HepG2 (cell line): ENCODE results near the gene GDPD1. TPM values are rescaled to one million over a fixed set of nuclear protein-coding genes. Genes with fewer than 3 reads are reported as not detected.

Experiments
- AGO1 ChIP-seq: fragments of 200-400 bp; formaldehyde crosslinking; IDR thresholded peaks from 2 replicates; pipeline ENCODE4 v1.6.1; 2017; ENCODE audit warnings: mild to moderate bottlenecking, low read depth, low read length, moderate library complexity; ENCODE audit not compliant: poor library complexity, severe bottlenecking
- ATF4 ChIP-seq, 2 experiments: fragments of 450-650 bp in 1 of 2; sonication (generic) in 1 of 2; formaldehyde crosslinking; IDR thresholded peaks; 2 replicates each; pipeline versions ENCODE4 v1.5.0 to v1.8.0; 2020 to 2022; ENCODE audit warnings: mild to moderate bottlenecking in 1 of 2, missing genetic modification reagents in 1 of 2
- BRF2 ChIP-seq: sonication (generic); formaldehyde crosslinking; IDR thresholded peaks from 2 replicates; pipeline ENCODE4 v1.8.1; 2022; ENCODE audit warnings: mild to moderate bottlenecking, missing genetic modification reagents
- CCAR2 ChIP-seq: fragments of 200-400 bp; formaldehyde crosslinking; optimal IDR thresholded peaks from 2 replicates; pipeline ENCODE3; 2018; ENCODE audit warnings: low read depth, mild to moderate bottlenecking, low read length, moderate library complexity
- CCDC6 ChIP-seq: sonication (generic); formaldehyde crosslinking; IDR thresholded peaks from 2 replicates; pipeline ENCODE4 v1.8.1; 2022; ENCODE audit warnings: mild to moderate bottlenecking, missing genetic modification reagents, moderate library complexity
- CREB1 ChIP-seq, 2 experiments: fragments of 450-650 bp in 1 of 2; IDR thresholded peaks; 2 replicates each; pipeline ENCODE4 v1.6.1; 2016 to 2017; ENCODE audit warnings: control low read depth in 1 of 2, mild to moderate bottlenecking in 1 of 2, missing compliant biosample characterization in 1 of 2, missing genetic modification characterization in 1 of 2
- DMAP1 ChIP-seq: IDR thresholded peaks from 2 replicates; pipeline ENCODE4 v1.6.1; 2016
- GATAD2A ChIP-seq: IDR thresholded peaks from 2 replicates; pipeline ENCODE4 v1.6.1; 2016
- GTF2F1 ChIP-seq: fragments of 150-350 bp; IDR thresholded peaks from 2 replicates; pipeline ENCODE4 v1.6.1; 2014; ENCODE audit warnings: low read length
- GTF3A ChIP-seq: sonication (generic); formaldehyde crosslinking; conservative IDR thresholded peaks from 2 replicates; pipeline ENCODE4 v1.4.0; 2020; ENCODE audit warnings: mild to moderate bottlenecking, missing genetic modification reagents
- HNRNPL ChIP-seq: fragments of 200-400 bp; formaldehyde crosslinking; IDR thresholded peaks from 2 replicates; pipeline ENCODE4 v1.6.1; 2017; ENCODE audit warnings: mild to moderate bottlenecking, low read depth, low read length
- HOXA5 ChIP-seq: sonication (generic); formaldehyde crosslinking; IDR thresholded peaks from 2 replicates; pipeline ENCODE4 v1.4.0; 2020; ENCODE audit warnings: missing genetic modification reagents
- JUNB ChIP-seq: sonication (generic); formaldehyde crosslinking; IDR thresholded peaks from 2 replicates; pipeline ENCODE4 v1.8.0; 2022; ENCODE audit warnings: missing genetic modification reagents, mild to moderate bottlenecking, borderline replicate concordance
- JUND ChIP-seq: sonication (generic); formaldehyde crosslinking; IDR thresholded peaks from 2 replicates; pipeline ENCODE4 v1.8.0; 2022; ENCODE audit warnings: mild to moderate bottlenecking, missing genetic modification reagents
- KDM5B ChIP-seq: sonication (generic); formaldehyde crosslinking; IDR thresholded peaks from 2 replicates; pipeline ENCODE4 v1.4.0; 2020; ENCODE audit warnings: missing genetic modification reagents, mild to moderate bottlenecking, borderline replicate concordance
- NCOA1 ChIP-seq: sonication (generic); formaldehyde crosslinking; IDR thresholded peaks from 2 replicates; pipeline ENCODE4 v1.9.0; 2021; ENCODE audit warnings: missing genetic modification reagents
- NFYB ChIP-seq: sonication (generic); formaldehyde crosslinking; IDR thresholded peaks from 2 replicates; pipeline ENCODE4 v1.4.0; 2020; ENCODE audit warnings: missing genetic modification reagents
- RFX5 ChIP-seq: IDR thresholded peaks from 2 replicates; pipeline ENCODE4 v1.6.1; 2011; ENCODE audit warnings: low read depth, low read length, improper control_type of control experiment
- RORA ChIP-seq: sonication (generic); formaldehyde crosslinking; IDR thresholded peaks from 2 replicates; pipeline ENCODE4 v1.5.0; 2020; ENCODE audit warnings: mild to moderate bottlenecking, missing genetic modification reagents, moderate library complexity
- SALL2 ChIP-seq: sonication (generic); formaldehyde crosslinking; IDR thresholded peaks from 2 replicates; pipeline ENCODE4 v1.8.1; 2023; ENCODE audit warnings: mild to moderate bottlenecking, missing genetic modification reagents, inconsistent platforms
- SMYD3 ChIP-seq: sonication (generic); formaldehyde crosslinking; IDR thresholded peaks from 2 replicates; pipeline ENCODE4 v1.8.1; 2023; ENCODE audit warnings: mild to moderate bottlenecking, missing genetic modification reagents
- TEAD2 ChIP-seq: sonication (generic); formaldehyde crosslinking; IDR thresholded peaks from 2 replicates; pipeline ENCODE4 v1.9.0; 2021; ENCODE audit warnings: missing genetic modification reagents
- XRCC5 ChIP-seq: fragments of 200-400 bp; formaldehyde crosslinking; optimal IDR thresholded peaks from 2 replicates; pipeline ENCODE3; 2017; ENCODE audit warnings: mild to moderate bottlenecking, low read length
- ZFP36L1 ChIP-seq: sonication (generic); formaldehyde crosslinking; IDR thresholded peaks from 2 replicates; pipeline ENCODE4 v1.8.0; 2022; ENCODE audit warnings: mild to moderate bottlenecking, missing genetic modification reagents, moderate library complexity
- ZMYM3 ChIP-seq: sonication (generic); formaldehyde crosslinking; IDR thresholded peaks from 2 replicates; pipeline ENCODE4 v1.5.1; 2020; ENCODE audit warnings: mild to moderate bottlenecking, missing genetic modification reagents
- ZNF496 ChIP-seq: sonication (generic); formaldehyde crosslinking; IDR thresholded peaks from 2 replicates; pipeline ENCODE4 v1.8.1; 2023; ENCODE audit warnings: mild to moderate bottlenecking, moderate library complexity, missing genetic modification reagents; ENCODE audit not compliant: insufficient replicate concordance
- ZNF720 ChIP-seq: sonication (generic); formaldehyde crosslinking; IDR thresholded peaks from 2 replicates; pipeline ENCODE4 v1.4.0; 2020; ENCODE audit warnings: missing genetic modification reagents
- ZNF766 ChIP-seq: sonication (generic); formaldehyde crosslinking; IDR thresholded peaks from 2 replicates; pipeline ENCODE4 v1.5.0; 2020; ENCODE audit warnings: missing genetic modification reagents, borderline replicate concordance
- ZNF775 ChIP-seq: sonication (generic); formaldehyde crosslinking; IDR thresholded peaks from 2 replicates; pipeline ENCODE4 v1.4.0; 2020; ENCODE audit warnings: missing genetic modification reagents, mild to moderate bottlenecking, moderate library complexity, borderline replicate concordance
- ZSCAN21 ChIP-seq: sonication (generic); formaldehyde crosslinking; IDR thresholded peaks from 2 replicates; pipeline ENCODE4 v1.8.0; 2022; ENCODE audit warnings: mild to moderate bottlenecking, missing genetic modification reagents, moderate library complexity, borderline replicate concordance
- polyA plus RNA-seq, 8 experiments: library from polyadenylated mRNA; depleted of rRNA in 3 of 8; stranded (reverse) in 7 of 8; unstranded in 1 of 8; fragments of >200 nt; fragmentation: Illumina TruSeq in 4 of 8; extraction: Trizol in 4 of 8; gene quantifications; 2 replicates each; pipeline versions ENCODE4 v1.2.1 to v1.2.3, GENCODE V29; 2011 to 2016; ENCODE audit warnings: low read depth in 4 of 8, missing spikeins in 1 of 8, mixed read lengths in 1 of 8; ENCODE audit not compliant: insufficient read depth in 1 of 8
- total RNA-seq, 5 experiments: library from RNA; depleted of rRNA; stranded (reverse); fragments of >200 nt; fragmentation: Illumina TruSeq; extraction: Trizol; gene quantifications; 2 replicates each; pipeline ENCODE4 v1.2.3, GENCODE V29; 2016; ENCODE audit warnings: low read depth in 1 of 5

The GDPD1 gene
- total and polyA plus RNA-seq, 2 of the 13 experiments (the other 11 are each of a cell fraction or from before 2014, with no cell fraction given) = 6.0 to 7.7 TPM

GRCh38 chr17:59220328-59221158, at the start of gene GDPD1 (continued):
- 0 out of 2 replicates have a peak, but pooled peaks have one; percentile 74 for TF ChIP-seq SALL2 (CRISPR knock-in tag)
- TF ChIP-seq SMYD3 (CRISPR knock-in tag) = peak; percentile 92
- no peak for TF ChIP-seq ZNF720
- TF ChIP-seq GTF2F1 = no peak
- TF ChIP-seq ZNF775 = peak; percentile 88
- TF ChIP-seq DMAP1 (CRISPR knock-in tag) = no peak; the same call in 1 of the 2 replicates
- TF ChIP-seq GTF3A (CRISPR knock-in tag) = no peak
- TF ChIP-seq RORA = no peak
- TF ChIP-seq ZFP36L1 (CRISPR knock-in tag) = 0 out of 2 replicates have a peak, but pooled peaks have one; percentile 56
- TF ChIP-seq CCAR2 = no peak
- peak; percentile 87 for TF ChIP-seq KDM5B (CRISPR knock-in tag)
- no peak for TF ChIP-seq NFYB (CRISPR knock-in tag)
- TF ChIP-seq CREB1 (IDR thresholded peaks at IDR 0.05) = peak; percentile 54
- no peak for TF ChIP-seq CREB1 (CRISPR knock-in tag; IDR thresholded peaks at IDR 0.05)
- TF ChIP-seq HNRNPL = no peak
- TF ChIP-seq ATF4 (CRISPR knock-in tag; IDR thresholded peaks at IDR 0.05) = no peak
- TF ChIP-seq ZMYM3 (CRISPR knock-in tag) = peak; percentile 58; the same call in 1 of the 2 replicates
- 0 out of 2 replicates have a peak, but pooled peaks have one; percentile 12 for TF ChIP-seq NCOA1 (CRISPR knock-in tag)
- peak; percentile 54; the same call in 1 of the 2 replicates for TF ChIP-seq HOXA5 (CRISPR knock-in tag)
- peak; percentile 38; the same call in 1 of the 2 replicates for TF ChIP-seq CCDC6 (CRISPR knock-in tag)
- TF ChIP-seq JUND (CRISPR knock-in tag) = 0 out of 2 replicates have a peak, but pooled peaks have one; percentile 20
- peak; percentile 10; the same call in 1 of the 2 replicates for TF ChIP-seq GATAD2A (CRISPR knock-in tag)
- peak; percentile 85; the same call in 1 of the 2 replicates for TF ChIP-seq ZSCAN21 (CRISPR knock-in tag)
- no peak for TF ChIP-seq ZNF766 (CRISPR knock-in tag)
- TF ChIP-seq JUNB (CRISPR knock-in tag) = no peak
- TF ChIP-seq RFX5 = peak; percentile 54; the same call in 1 of the 2 replicates
- TF ChIP-seq AGO1 = no peak
- peak; percentile 89 for TF ChIP-seq XRCC5
- TF ChIP-seq BRF2 (CRISPR knock-in tag) = 0 out of 2 replicates have a peak, but pooled peaks have one; percentile 57
- no peak for TF ChIP-seq TEAD2 (CRISPR knock-in tag)
- no peak for TF ChIP-seq ZNF496 (CRISPR knock-in tag)
